Endometrial microvascular endothelial cells (primary cell): ENCODE data around the gene CINP. TPM values are rescaled to one million over a fixed set of nuclear protein-coding genes. Genes with fewer than 3 reads are reported as not detected.

Experiments used
- in situ Hi-C: cut with HindIII; loops from 2 replicates; pipeline ENCODE4 v1.10.0; 2017; ENCODE audit warnings: low sequenced_read_pairs, low pct_unique_long_range_greater_than_20kb; ENCODE audit errors: inconsistent ontology term
- total RNA-seq: library from RNA; depleted of rRNA; stranded (reverse); fragments of >200 nt; gene quantifications from one replicate; pipeline ENCODE4 v1.2.3, GENCODE V29; 2015; ENCODE audit errors: inconsistent ontology term

The CINP gene
- total RNA-seq, 1 donor from 2014 or later, result 48.0 TPM

DNA sequence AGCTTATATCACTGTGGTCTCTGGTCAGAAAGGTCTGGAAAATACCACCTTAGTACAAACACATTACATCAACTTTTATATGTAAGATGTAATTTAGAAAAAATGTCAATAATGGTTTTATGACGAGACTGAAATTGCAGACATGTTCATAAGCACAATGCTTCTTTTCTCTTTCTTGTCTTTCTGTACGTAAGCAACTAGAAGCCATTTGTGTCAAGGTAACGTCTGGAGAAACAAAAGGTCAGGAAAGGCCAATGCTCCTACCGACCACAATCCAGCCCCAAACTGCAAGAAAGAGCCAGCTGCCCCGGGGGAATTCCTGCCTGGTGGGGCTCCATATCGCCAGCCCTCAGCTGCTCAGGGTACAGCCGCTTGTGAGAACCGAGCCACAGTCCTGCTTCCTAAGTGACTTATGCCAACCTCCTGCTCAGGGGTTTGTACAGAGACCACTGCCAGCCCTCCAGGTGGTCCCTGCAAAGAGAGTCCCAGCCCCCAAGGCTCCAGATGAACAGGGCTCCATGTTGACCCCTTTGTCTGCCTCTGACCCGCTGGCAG, 36.8 kb downstream of the CINP start:
- in situ Hi-C loops, result no loop called here

DNA sequence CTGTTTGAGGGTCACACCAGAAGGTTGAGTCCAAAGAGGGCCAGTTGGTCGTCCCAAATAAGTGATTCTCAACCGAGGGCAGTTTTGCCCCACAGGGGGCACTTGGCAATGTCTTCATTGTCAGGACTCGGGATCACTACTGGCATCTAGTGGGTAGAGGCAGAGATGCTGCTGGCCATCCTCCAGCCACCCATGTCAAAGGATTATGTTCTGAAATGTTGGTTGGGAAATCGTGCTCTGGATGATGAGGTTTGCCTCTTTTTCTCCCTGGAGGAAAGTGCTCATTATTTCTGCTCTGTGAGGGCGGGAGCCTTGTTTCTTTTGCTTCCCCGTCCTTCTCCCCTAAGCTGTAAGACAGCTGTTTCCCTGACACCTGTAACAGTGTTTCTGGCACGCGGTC, 39.6 kb downstream of the CINP start:
- in situ Hi-C loops, result loop anchor here (25.0 kb wide), 1 partner anchor 236 kb away; the partner anchor contains the start of gene HSP90AA1

DNA sequence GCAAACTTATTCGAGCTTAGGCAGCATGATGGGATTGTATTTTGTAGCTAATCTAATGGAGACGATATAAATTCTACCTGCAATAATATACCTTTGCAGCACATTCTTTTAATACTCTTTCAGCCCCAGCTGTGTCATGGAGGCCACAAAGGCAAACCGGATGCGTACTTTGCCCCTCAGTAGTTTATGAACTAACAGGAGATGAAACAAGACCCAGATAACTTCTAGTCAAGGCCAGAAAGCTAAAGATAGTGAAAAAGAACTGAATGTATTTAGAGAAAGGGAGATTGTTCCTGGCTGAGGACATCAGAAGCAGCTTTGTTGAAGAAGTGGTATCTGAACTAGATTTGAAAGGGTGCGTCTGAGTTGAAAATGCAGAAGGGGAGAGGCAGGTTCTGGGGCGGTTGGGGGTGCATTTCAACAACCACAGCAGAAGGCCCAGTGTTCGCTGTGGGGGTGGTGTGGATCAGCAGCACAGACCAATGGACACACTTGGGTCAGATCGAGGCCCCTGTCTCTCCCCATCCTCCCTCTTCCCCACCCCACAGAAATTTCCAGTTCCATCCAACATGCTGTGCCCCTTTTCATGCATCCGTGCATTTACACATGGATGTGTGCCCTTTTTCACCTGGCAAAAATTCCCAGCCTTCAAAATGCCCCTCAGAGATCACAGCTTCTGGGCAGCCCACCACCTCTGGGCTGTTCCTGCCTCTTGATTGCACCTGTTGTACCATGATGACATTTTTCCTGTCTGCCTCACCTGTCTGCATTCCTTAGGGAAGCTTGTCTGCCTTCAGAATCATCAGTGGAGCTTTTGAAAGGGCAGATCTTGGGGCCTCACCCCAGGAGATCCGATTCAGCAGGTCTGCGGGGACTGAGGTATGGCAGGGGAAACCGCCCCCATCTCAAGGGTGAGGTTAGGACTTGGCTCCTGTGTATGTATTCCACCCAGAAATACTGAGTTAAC, 41.0 kb downstream of the CINP start:
- in situ Hi-C loops, result loop anchor here (25.0 kb wide), 1 partner anchor 234 kb away; the partner anchor contains the start of gene HSP90AA1

DNA sequence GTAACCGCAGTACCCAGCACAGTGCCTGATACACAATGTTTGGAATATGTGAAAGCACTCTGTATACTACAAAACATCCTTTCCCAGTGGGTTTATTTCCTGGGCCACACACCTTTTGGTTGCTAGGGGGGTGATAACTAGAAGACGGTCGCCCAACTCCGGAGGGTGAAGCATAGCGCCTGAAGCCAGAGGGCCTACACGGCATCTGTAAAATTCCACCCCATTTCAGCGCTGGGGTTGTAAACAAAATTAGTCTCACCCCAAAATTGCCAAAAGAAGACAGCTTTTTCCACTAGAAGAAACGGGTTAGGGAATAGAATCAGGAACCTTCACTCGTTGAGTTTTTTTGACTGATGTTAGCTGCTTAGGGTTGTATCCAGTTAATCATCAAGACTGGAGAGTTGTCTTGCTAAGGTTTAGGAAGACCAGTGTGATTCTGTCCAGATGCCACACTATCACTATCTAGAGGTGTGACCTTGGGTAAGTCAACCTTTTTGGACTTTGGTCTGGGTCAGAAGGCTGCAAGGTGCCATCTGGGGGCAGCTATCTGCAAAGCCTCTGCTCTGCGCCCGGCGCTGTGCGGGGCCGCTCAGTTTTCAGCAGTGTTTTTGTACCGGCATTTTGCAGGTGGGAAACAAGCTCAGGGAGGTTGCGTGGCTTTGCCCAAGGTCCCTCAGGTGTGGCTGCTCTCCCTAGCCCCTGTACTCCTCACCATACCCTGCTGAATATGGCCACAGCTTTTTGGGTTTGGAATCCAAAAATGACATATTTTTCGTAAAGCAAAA, 41.8 kb downstream of the CINP start:
- in situ Hi-C loops, result loop anchor here (25.0 kb wide), 1 partner anchor 234 kb away; the partner anchor contains the start of gene HSP90AA1

DNA sequence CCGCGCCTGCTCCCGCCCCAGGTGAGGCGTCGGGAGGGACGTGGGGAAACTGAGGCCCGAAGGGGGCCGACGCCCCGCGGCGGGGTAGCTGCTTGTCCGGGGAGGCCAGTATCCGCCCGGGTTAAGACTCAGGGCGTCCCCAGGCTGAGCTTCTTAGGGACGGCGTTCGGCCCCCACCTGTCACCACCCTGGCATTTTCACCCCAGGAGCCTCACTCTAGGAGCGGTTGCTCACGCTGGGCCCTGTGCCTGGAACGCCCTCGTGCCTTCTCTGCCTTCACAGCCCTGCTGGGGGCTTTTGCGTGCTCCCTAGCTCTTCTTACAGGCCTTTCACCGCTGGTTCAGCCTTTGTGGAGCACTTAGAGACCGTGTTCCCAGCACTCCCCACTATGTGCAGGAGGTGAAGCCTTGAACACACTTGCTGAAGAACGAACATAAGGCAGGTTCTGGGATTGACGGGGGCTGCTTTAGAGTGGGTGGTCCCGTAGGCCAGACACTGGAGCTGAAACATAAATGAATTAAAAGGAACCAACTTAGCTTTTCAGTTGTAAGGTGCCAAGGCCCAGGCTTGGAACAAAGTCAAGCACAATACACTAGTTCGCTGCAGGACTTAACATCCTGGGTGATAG, 42.5 kb downstream of the CINP start:
- in situ Hi-C loops, result loop anchor here (25.0 kb wide), 1 partner anchor 233 kb away; the partner anchor contains the start of gene HSP90AA1

DNA sequence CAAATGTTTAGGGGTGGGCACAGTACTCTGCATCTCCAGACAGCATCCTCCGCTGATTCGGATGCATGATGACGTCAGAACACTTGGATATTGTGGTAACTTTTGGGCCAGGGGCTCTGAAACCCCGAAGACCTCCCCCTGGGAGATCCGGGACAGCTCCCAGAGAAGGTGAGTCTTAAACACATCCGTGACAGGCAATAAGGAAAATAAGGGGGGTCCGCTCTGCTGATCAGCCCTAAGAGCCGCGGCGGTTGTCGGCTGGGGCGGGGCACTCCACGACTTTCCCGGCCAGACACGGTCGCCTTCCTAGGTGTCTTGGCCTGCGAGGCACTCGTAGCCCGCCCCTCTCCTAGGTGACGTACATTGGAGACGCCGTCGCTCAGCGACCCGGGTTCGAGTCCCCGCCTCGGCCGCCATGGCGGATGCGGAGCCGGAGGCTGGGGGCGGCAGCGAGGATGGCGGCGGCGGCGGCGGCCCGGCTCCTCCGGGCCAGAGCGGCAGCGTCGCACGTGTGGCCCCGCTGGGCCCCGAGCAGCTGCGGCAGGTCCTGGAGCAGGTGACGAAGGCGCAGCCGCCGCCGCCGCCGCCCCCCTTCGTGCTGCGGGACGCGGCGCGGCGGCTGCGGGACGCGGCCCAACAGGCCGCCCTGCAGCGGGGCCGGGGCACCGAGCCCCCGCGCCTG, 43.2 kb downstream of the CINP start, which contains the start of gene ZNF839:
ZNF839 (plus strand) TSS at position 396 of the 682 bp plus-strand sequence; CDS start at position 416, 20 bp downstream.
- in situ Hi-C loops, result loop anchor here (25.0 kb wide), 1 partner anchor 232 kb away; the partner anchor contains the start of gene HSP90AA1

DNA sequence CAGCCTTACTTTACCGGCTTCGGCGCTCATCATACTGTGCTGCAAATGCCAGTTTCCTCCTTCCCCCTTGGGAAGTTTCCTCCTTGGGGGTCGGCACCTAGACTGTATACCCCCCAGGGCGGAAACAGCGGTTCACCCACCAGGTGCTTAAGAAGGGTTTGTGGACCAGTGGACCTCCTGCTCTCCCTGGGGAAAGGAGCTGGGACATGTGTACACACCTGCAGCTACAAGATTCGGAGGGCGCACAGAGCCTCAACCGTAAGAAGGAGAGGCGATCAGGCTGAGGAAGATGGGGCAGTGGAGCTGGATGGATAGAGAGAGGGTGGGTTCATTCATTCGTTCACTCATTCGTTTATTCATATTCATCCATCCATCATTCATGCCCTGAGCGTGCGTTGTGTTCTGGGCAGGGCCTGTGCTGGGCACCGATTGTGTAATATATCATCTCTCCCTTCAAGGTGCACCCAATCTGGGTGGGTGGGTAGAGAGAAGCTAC, 43.9 kb downstream of the CINP start:
- in situ Hi-C loops, result loop anchor here (25.0 kb wide), 1 partner anchor 232 kb away; the partner anchor contains the start of gene HSP90AA1

DNA sequence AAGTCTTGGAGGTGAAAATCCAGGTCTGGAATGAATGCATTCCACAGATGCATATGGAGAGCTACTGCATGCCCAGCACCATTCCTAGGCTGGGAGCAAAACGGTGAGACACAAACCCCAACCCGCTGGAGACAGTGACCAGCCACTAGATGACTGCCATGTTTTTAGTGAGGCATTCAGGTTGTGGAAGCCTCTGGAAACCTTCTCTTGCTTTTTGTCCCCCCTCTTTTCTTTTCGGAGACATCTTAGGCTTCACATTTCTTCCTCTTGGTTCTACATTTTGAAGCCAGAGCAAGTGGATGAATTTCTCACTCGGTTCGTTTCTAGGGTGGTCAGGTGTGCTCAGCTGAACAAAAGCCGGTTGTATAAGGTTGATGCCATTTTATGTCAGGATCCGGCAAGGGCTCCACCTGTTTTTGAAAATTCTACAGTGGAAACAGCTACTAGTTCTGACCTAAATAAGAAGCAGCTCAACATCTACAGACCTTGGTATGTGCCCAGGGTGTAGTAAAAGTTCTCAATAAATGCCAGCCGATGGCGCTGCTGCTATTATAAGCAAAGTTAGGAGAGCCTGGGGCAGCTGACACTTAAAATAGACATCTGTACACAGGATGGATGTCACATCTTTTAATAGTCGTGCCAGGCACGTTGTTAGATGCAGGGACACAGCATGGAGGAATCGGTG, 45.0 kb downstream of the CINP start:
- in situ Hi-C loops, result loop anchor here (25.0 kb wide), 1 partner anchor 230 kb away; the partner anchor contains the start of gene HSP90AA1

DNA sequence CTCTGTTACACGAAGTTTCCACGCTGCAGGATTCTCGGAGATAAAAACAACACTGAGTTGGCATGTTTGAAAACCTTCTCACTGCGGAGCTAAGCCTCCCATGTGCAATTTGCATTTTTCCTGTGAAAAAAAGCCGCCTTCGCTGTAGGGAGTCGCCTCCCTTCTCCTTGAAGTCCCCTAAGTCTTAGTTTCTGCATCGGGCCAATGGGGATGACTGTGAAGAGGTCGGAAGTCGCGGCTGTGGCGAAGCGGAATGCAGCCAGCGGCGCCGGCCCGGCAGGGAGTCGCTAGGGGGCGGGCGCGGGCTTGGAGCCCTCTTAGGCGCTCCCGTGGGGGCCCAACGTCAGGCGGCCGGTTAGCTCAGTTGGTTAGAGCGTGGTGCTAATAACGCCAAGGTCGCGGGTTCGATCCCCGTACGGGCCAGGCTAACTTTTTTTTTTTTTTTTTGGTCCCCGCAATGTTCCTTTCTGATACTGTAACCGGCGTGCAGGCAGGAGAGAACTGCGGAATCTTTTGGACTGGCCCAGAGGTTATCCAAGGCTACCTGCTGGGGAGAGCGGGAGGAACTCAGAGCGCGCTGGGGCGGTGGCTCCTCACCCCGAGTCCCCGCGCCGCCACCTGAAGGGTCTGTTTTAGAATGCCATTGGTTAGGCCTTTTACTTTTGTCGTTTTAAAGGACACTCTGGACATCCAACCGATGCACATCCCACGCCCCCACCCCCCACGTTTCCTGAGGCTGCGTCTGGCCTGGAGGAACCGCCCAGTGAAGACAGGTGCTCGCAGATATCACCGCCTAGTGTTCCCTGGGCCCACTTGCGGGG, 45.7 kb downstream of the CINP start:
- in situ Hi-C loops, result loop anchor here (25.0 kb wide), 1 partner anchor 230 kb away; the partner anchor contains the start of gene HSP90AA1

DNA sequence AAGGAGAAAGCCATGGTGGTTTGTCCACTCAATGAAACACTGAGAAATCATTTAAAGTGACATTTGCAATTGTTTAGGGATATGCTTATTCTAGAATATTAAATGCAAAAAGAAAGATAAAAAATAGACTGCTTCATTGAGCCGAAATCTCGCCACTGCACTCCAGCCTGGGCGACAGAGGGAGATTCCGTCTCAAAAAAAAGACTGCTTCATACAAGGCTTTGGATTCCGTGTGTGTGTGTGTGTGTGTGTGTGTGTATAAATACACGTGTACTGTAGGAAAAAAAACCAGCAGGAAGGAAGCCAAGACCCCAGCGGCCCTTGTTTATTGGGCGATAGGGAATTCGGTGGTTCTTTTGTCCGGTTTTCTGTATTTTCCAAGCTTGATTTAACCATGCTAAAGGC, 46.4 kb downstream of the CINP start:
- in situ Hi-C loops, result loop anchor here (25.0 kb wide), 1 partner anchor 229 kb away; the partner anchor contains the start of gene HSP90AA1

DNA sequence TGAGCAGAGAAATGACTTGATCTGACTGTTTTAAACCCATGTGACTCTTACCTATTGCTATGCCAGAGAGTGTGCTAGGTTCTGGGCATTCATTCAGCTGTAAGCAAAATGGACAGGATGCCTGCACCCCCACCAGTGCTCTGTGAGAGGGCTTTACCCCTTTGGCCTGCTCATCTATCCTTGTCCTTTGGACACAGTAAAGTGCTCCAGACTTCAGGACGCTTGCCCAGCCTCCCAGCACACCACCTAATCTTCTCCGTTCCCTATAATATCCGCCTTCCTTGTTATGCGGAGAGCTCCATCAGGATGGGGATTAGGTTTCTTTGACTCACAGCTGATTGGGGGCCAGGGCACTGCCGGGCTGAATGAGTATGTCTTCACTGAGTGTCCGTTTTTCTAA, 47.6 kb downstream of the CINP start:
- in situ Hi-C loops, result loop anchor here (25.0 kb wide), 1 partner anchor 228 kb away; the partner anchor contains the start of gene HSP90AA1

DNA sequence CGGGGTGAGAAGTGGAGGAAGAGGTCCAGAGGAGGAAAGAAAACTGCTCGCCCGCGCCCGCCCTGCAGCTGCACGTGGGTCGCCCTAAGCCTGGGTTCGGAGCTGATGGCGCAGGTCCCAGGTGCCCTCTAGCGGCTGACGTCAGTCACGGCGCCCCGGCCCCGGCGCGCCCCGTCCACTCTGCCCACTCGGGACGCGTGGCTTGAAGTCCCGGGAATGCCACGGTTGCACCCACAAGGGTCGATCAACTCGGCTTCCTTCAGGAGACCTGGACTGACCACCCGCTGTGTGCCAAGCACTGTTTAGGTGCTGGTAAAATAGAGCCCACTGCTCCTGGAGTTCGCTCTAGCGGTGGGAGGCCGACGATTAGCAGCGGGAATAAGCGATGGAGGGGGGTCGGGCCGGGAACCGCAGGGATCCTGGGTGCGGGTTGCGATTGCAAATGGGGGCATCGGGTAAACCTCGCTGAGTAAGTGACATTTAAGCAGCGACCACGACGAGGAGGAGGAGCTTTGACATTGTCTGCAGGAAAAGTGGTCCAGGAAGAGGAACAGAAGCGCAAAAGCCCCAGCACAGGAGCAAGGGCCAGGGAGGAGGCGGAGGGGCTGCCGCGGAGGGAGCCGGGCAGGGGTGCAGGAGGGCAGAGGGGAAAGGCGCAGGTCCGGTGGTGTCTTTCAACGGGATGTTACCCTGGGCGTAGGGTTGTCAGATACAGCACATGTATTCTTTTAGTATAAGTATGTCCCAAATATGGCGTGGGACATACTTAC, 48.3 kb downstream of the CINP start:
- in situ Hi-C loops, result loop anchor here (25.0 kb wide), 1 partner anchor 227 kb away; the partner anchor contains the start of gene HSP90AA1

DNA sequence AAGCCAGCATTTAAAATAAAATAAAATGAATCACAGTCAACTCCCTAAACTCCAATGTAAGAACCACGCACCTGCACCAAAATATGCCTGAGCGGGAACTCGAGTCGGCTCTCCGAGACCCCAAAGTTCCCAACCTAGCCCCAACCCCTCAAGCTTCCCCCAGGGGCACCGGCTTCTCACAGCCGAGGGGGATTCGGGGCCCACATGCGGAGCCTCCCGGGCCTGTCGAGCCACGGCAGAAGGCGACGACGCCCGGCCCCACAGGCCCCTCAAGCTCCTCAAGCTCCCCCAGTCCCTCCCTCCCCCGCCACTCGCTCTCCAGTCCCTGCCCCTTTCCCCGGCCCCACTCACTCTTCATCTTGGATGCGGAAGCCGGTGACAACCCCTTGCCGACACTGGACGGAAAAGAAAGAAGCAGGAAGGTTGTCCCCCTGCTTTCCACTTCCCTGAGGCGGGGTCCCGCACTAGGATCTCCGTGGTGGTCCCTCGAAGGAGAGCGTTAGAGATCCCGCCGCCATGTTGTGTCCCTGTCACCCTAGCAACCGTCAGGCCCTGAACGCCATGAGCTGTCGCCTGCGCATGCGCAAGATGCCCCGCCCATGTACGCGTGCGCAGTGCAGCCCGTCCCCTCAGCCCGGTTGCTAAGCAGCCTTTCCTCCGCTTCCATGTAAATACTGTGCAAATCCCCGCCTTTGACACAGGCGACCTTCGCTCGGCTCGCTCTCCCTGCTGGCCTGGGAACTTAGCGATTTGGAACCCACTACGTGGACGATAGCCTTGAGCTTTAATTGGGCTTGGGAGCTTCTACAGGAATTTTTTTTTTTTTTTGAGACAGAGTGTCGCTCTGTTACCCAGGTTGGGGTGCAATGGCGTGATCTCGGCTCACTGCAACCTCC, 57.8 kb downstream of the CINP start, which contains the start of gene MOK:
MOK (minus strand) TSS at position 554 of the 896 bp plus-strand sequence; CDS start at position 358, 196 bp downstream.
- in situ Hi-C loops, result loop anchor here (25.0 kb wide), 1 partner anchor 218 kb away; the partner anchor contains the start of gene HSP90AA1

DNA sequence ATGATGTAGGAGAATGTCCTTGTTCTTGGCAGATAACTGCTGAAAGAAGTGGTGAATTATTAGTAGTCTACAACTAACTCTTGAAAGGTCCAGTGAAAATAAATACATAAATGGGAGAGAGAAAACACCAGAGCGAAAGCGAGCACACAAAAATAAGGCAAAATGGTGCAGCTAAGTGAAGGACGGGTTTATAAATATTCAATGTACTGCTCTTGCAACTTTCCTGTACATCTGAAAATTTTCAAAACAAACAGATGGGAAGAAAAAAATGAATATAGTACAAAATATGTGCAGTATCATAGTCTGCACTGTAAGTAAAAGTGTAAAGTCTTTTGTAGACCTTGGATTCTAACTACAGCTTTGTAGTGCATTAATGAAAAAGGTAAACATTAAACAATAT, 59.0 kb downstream of the CINP start:
- in situ Hi-C loops, result loop anchor here (25.0 kb wide), 1 partner anchor 216 kb away; the partner anchor contains the start of gene HSP90AA1
